H1 (cell line): ENCODE data around the gene WFDC12. TPM values are rescaled to one million over a fixed set of nuclear protein-coding genes. Genes with fewer than 3 reads are reported as not detected.

Source experiments
- BCL11A ChIP-seq, 2 experiments: IDR thresholded peaks; one replicate each; pipeline ENCODE4 v1.6.1; 2011; ENCODE audit warnings: low read depth in 2 of 2, low read length in 2 of 2, mild to moderate bottlenecking in 2 of 2
- BRCA1 ChIP-seq: IDR thresholded peaks from 2 replicates; pipeline ENCODE4 v1.6.1; 2012; ENCODE audit warnings: low read depth, low read length, improper control_type of control experiment
- GTF2F1 ChIP-seq: IDR thresholded peaks from 2 replicates; pipeline ENCODE4 v1.6.1; 2012; ENCODE audit warnings: low read depth, low read length, improper control_type of control experiment, borderline replicate concordance
- polyA plus RNA-seq, 7 experiments: library from polyadenylated mRNA; depleted of rRNA in 3 of 7; stranded (reverse) in 5 of 7; unstranded in 2 of 7; fragments of >200 nt in 5 of 7; fragments of 200-250 nt in 2 of 7; gene quantifications; 1 replicate in 5 of 7; 2 replicates in 1 of 7; 4 replicates in 1 of 7; pipeline versions ENCODE4 v1.2.1 to v1.2.3, GENCODE V29; 2011 to 2013; ENCODE audit warnings: missing spikeins in 2 of 7, mixed read lengths in 2 of 7
- total RNA-seq: library from RNA; stranded (reverse); fragmentation: NEBNext Ultra II Directional; extraction: Animal tissue kit (Norgen Biotek cat#: 25700); gene quantifications from 2 replicates; pipeline ENCODE4 v1.2.1, GENCODE V29; 2021

Gene WFDC12
- total and polyA plus RNA-seq, 2 of the 8 experiments (the other 6 are each of a cell fraction or from before 2014, with no cell fraction given), result not detected

DNA sequence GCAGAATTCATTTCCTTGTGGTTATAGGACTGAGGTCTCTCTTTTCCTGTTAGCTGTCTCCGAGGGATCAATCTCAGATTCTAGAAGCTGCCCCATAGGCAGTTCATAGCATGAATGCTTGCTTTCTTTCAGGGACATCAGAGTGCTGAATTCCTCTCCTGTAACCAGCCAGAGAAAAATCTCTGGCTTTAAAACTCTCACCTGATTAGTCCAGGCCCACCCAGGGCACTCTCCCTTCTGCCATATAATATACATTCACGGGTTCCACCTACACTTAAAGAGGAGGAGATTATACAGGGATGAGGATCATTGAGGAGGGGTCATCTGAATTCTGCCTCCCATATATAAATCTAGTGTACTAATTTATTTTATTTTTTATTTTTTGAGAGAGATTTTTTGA, 21.2 kb downstream of the WFDC12 start (continued):
- TF ChIP-seq BCL11A (IDR thresholded peaks at IDR 0.05; ENCODE audit: low read depth in 2 of 2, low read length in 2 of 2), result no peak
- no peak for TF ChIP-seq BRCA1
- no peak for TF ChIP-seq GTF2F1
